Measurements from ENCODE around the gene SASH3. TPM values are rescaled to one million over a fixed set of nuclear protein-coding genes. Genes with fewer than 3 reads are reported as not detected.

SASH3 gene
- total RNA-seq, 1 experiment from 2014 or later = 0.42 TPM

DNA sequence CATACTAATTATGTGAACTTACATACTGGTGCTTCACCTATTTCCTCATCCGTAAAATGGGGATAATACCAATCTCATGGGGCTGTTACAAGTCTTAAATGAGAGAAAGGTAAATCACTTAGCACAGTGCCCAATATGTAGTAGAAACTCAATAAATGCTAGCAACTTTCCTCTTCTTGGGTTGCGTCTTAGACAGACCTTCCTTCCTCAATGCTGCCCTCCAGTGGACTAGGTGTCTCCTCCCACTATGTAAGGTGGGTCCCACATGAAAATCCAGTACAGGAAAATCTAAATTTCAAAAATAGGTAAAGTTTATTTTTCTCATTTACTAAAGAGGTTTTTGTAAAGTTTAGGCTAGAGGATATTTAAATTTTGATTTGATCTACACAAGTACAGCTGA is 43.4 kb downstream of the SASH3 start:
- no peaks in the 10 kb centered on the region for H3K79me2 ChIP-seq (ENCODE audit: insufficient read depth, low read length)
- H3K4me3 ChIP-seq (replicated peaks in 1 of 2; ENCODE audit: low read depth in 1 of 2, low read length in 2 of 2) = no peak overlapping the region
- CTCF ChIA-PET = interaction anchor here (1.2 kb wide), 1 partner anchor 21 kb away, joined by 3 read pairs; no protein-coding TSS in a partner anchor
- ATAC-seq (peak; percentile 78), DNase-seq (ENCODE audit: low read depth, low spot score) (no peak)
- H3K9me2 ChIP-seq (ENCODE audit: insufficient read depth) = no peaks in the 10 kb centered on the region
- no TSS peak for BruUV-seq (replicated peaks)
- peak; percentile 30; the same call in 1 of the 2 replicates for TF ChIP-seq RAD21 (IDR thresholded peaks at IDR 0.05; ENCODE audit: low read depth)
- no peak for TF ChIP-seq POLR2A (IDR thresholded peaks at IDR 0.05; ENCODE audit: borderline replicate concordance, extremely low read depth, insufficient read depth, insufficient read length)
- no peak for TF ChIP-seq SIN3A (IDR thresholded peaks at IDR 0.05; ENCODE audit: low read depth)
- no peak for TF ChIP-seq EZH2 (IDR thresholded peaks at IDR 0.05)
- TF ChIP-seq, protein P1, sequence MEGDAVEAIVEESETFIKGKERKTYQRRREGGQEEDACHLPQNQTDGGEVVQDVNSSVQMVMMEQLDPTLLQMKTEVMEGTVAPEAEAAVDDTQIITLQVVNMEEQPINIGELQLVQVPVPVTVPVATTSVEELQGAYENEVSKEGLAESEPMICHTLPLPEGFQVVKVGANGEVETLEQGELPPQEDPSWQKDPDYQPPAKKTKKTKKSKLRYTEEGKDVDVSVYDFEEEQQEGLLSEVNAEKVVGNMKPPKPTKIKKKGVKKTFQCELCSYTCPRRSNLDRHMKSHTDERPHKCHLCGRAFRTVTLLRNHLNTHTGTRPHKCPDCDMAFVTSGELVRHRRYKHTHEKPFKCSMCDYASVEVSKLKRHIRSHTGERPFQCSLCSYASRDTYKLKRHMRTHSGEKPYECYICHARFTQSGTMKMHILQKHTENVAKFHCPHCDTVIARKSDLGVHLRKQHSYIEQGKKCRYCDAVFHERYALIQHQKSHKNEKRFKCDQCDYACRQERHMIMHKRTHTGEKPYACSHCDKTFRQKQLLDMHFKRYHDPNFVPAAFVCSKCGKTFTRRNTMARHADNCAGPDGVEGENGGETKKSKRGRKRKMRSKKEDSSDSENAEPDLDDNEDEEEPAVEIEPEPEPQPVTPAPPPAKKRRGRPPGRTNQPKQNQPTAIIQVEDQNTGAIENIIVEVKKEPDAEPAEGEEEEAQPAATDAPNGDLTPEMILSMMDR (IDR thresholded peaks at IDR 0.05 in 2 of 3, conservative IDR thresholded peaks at IDR 0.05 in 1 of 3; ENCODE audit: borderline replicate concordance in 1 of 3, insufficient read depth in 1 of 3, low read depth in 2 of 3, low read length in 2 of 3) = peak; percentile 27 to 54 (median 53); a peak in 5 of 6 replicates
- TF ChIP-seq, protein P2, sequence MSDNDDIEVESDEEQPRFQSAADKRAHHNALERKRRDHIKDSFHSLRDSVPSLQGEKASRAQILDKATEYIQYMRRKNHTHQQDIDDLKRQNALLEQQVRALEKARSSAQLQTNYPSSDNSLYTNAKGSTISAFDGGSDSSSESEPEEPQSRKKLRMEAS (IDR thresholded peaks at IDR 0.05) = no peak
- no peaks in the 10 kb centered on the region for H3K36me3 ChIP-seq (ENCODE audit: control insufficient read depth in 1 of 2, insufficient read depth in 2 of 2, low read length in 2 of 2)
- no peak overlapping the region for H2AFZ ChIP-seq (ENCODE audit: low read depth, low read length, poor library complexity, severe bottlenecking)
- RAD21 ChIA-PET (ENCODE audit: low non-redundant PET in 1 of 2, low total read pairs in 2 of 2, uncharacterized antibody in 2 of 2, unreplicated experiment in 2 of 2) = no interaction called here
- POLR2A ChIA-PET = no interaction called here
- no peaks in the 10 kb centered on the region for H3K4me1 ChIP-seq (ENCODE audit: control insufficient read depth in 1 of 2, insufficient read depth in 2 of 2, low read length in 2 of 2)
- H3K4me2 ChIP-seq (ENCODE audit: low read length) = no peak overlapping the region
- H3K9ac ChIP-seq (ENCODE audit: low read length) = no peak overlapping the region
- H3K27me3 ChIP-seq (ENCODE audit: insufficient read depth, low read length) = no peaks in the 10 kb centered on the region
- intact Hi-C loops (cut with micrococcal nuclease) = loop anchor here (2.0 kb wide), 1 partner anchor 218 kb away; no protein-coding TSS in a partner anchor
- no peak overlapping the region for H3K27ac ChIP-seq (ENCODE audit: low read depth, low read length)
- H4K20me1 ChIP-seq (ENCODE audit: insufficient read depth) = no peaks in the 10 kb centered on the region
- H3K9me3 ChIP-seq (ENCODE audit: control insufficient read depth in 1 of 2, insufficient read depth in 1 of 2, low read depth in 1 of 2, low read length in 2 of 2) = no peaks in the 10 kb centered on the region

DNA sequence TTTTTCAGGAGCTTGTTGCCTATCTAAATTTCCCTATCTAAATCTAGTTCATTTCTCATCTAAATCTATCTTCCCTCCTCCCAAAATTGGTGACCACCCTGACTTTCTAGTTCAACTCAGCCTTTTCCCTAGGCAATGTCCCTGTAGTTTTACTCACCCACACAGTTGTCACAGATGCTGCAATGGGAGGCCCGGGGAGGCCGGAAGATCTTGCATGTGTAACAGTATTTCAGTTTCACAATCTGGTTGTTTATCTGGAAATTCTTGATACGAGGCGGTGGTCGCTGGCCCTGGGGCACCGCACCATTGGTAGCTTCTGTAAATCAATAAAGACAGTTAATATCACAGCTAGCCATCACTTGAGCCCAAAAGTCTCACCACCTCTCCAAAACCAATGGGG is 43.8 kb downstream of the SASH3 start:
- H3K36me3 ChIP-seq (ENCODE audit: control insufficient read depth in 1 of 2, insufficient read depth in 2 of 2, low read length in 2 of 2) = no peaks in the 10 kb centered on the region
- ATAC-seq (no peak), DNase-seq (ENCODE audit: low read depth, low spot score) (no peak)
- H3K9me2 ChIP-seq (ENCODE audit: insufficient read depth) = no peaks in the 10 kb centered on the region
- no peak overlapping the region for H3K4me2 ChIP-seq (ENCODE audit: low read length)
- ChIA-PET RAD21 (ENCODE audit: low non-redundant PET in 1 of 2, low total read pairs in 2 of 2, uncharacterized antibody in 2 of 2, unreplicated experiment in 2 of 2) (no interaction called here), CTCF (interaction anchor here (1.2 kb wide), 1 partner anchor 21 kb away, joined by 3 read pairs; no protein-coding TSS in a partner anchor), POLR2A (no interaction called here)
- BruUV-seq (replicated peaks) = no TSS peak
- H4K20me1 ChIP-seq (ENCODE audit: insufficient read depth) = no peaks in the 10 kb centered on the region
- no peak overlapping the region for H2AFZ ChIP-seq (ENCODE audit: low read depth, low read length, poor library complexity, severe bottlenecking)
- no peaks in the 10 kb centered on the region for H3K27me3 ChIP-seq (ENCODE audit: insufficient read depth, low read length)
- H3K9ac ChIP-seq (ENCODE audit: low read length) = no peak overlapping the region
- H3K9me3 ChIP-seq (ENCODE audit: control insufficient read depth in 1 of 2, insufficient read depth in 1 of 2, low read depth in 1 of 2, low read length in 2 of 2) = no peaks in the 10 kb centered on the region
- H3K27ac ChIP-seq (ENCODE audit: low read depth, low read length) = no peak overlapping the region
- H3K79me2 ChIP-seq (ENCODE audit: insufficient read depth, low read length) = no peaks in the 10 kb centered on the region
- no peak overlapping the region for H3K4me3 ChIP-seq (replicated peaks in 1 of 2; ENCODE audit: low read depth in 1 of 2, low read length in 2 of 2)
- H3K4me1 ChIP-seq (ENCODE audit: control insufficient read depth in 1 of 2, insufficient read depth in 2 of 2, low read length in 2 of 2) = no peaks in the 10 kb centered on the region
- intact Hi-C loops (cut with micrococcal nuclease) = loop anchor here (2.0 kb wide), 1 partner anchor 219 kb away; no protein-coding TSS in a partner anchor
- TF ChIP-seq SIN3A (IDR thresholded peaks at IDR 0.05; ENCODE audit: low read depth) (no peak), JUND (IDR thresholded peaks at IDR 0.05) (no peak), POLR2AphosphoS5 (IDR thresholded peaks at IDR 0.05; ENCODE audit: low read depth, low read length) (no peak), SP1 (IDR thresholded peaks at IDR 0.05; ENCODE audit: low read depth) (no peak), RAD21 (IDR thresholded peaks at IDR 0.05; ENCODE audit: low read depth) (no peak), EZH2 (IDR thresholded peaks at IDR 0.05) (no peak)
- TF ChIP-seq, protein P3, sequence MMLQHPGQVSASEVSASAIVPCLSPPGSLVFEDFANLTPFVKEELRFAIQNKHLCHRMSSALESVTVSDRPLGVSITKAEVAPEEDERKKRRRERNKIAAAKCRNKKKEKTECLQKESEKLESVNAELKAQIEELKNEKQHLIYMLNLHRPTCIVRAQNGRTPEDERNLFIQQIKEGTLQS (IDR thresholded peaks at IDR 0.05) = no peak
- TF ChIP-seq, protein P4, sequence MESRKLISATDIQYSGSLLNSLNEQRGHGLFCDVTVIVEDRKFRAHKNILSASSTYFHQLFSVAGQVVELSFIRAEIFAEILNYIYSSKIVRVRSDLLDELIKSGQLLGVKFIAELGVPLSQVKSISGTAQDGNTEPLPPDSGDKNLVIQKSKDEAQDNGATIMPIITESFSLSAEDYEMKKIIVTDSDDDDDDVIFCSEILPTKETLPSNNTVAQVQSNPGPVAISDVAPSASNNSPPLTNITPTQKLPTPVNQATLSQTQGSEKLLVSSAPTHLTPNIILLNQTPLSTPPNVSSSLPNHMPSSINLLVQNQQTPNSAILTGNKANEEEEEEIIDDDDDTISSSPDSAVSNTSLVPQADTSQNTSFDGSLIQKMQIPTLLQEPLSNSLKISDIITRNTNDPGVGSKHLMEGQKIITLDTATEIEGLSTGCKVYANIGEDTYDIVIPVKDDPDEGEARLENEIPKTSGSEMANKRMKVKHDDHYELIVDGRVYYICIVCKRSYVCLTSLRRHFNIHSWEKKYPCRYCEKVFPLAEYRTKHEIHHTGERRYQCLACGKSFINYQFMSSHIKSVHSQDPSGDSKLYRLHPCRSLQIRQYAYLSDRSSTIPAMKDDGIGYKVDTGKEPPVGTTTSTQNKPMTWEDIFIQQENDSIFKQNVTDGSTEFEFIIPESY (IDR thresholded peaks at IDR 0.05; ENCODE audit: extremely low read depth, insufficient replicate concordance, low read length) = no peak
- TF ChIP-seq, protein P5, sequence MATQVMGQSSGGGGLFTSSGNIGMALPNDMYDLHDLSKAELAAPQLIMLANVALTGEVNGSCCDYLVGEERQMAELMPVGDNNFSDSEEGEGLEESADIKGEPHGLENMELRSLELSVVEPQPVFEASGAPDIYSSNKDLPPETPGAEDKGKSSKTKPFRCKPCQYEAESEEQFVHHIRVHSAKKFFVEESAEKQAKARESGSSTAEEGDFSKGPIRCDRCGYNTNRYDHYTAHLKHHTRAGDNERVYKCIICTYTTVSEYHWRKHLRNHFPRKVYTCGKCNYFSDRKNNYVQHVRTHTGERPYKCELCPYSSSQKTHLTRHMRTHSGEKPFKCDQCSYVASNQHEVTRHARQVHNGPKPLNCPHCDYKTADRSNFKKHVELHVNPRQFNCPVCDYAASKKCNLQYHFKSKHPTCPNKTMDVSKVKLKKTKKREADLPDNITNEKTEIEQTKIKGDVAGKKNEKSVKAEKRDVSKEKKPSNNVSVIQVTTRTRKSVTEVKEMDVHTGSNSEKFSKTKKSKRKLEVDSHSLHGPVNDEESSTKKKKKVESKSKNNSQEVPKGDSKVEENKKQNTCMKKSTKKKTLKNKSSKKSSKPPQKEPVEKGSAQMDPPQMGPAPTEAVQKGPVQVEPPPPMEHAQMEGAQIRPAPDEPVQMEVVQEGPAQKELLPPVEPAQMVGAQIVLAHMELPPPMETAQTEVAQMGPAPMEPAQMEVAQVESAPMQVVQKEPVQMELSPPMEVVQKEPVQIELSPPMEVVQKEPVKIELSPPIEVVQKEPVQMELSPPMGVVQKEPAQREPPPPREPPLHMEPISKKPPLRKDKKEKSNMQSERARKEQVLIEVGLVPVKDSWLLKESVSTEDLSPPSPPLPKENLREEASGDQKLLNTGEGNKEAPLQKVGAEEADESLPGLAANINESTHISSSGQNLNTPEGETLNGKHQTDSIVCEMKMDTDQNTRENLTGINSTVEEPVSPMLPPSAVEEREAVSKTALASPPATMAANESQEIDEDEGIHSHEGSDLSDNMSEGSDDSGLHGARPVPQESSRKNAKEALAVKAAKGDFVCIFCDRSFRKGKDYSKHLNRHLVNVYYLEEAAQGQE (IDR thresholded peaks at IDR 0.05; ENCODE audit: low read depth) = no peak

All from HCT116 (cell line).